ENCODE measurements around the gene STPG1. TPM values are rescaled to one million over a fixed set of nuclear protein-coding genes. Genes with fewer than 3 reads are reported as not detected.
A peak's percentile ranks its signal among the peaks of the same experiment; 100 is the strongest.
"Not testable (repeated sequence)": the region's sequence is repeated elsewhere in the genome, so short reads cannot be mapped to it uniquely, and the experiment has no call there.

STPG1 gene
- total and polyA plus RNA-seq, 2 of the 13 experiments (the other 11 are each of a cell fraction or from before 2014, with no cell fraction given): 3.4 to 4.3 TPM

DNA sequence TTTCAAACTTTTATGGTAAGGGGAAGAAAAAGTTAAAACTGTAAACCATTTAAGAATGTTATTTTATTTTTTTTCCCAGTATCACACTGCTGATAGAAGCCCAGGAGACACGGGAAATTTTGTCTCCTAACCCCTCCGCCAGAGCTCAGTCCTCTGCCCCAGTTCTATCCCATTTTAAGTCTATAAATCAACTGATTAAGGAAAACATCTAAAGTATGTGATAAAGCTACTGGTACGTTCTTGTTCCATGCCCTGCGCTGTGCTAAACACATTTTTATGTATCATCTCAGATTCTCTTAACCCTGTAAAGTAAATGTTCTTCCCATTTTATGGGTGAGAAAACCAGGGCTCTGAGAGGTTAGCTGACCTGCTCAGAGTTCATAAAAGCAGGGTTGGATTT, 36.7 kb upstream of the STPG1 start (continued):
- TF ChIP-seq, protein P1, sequence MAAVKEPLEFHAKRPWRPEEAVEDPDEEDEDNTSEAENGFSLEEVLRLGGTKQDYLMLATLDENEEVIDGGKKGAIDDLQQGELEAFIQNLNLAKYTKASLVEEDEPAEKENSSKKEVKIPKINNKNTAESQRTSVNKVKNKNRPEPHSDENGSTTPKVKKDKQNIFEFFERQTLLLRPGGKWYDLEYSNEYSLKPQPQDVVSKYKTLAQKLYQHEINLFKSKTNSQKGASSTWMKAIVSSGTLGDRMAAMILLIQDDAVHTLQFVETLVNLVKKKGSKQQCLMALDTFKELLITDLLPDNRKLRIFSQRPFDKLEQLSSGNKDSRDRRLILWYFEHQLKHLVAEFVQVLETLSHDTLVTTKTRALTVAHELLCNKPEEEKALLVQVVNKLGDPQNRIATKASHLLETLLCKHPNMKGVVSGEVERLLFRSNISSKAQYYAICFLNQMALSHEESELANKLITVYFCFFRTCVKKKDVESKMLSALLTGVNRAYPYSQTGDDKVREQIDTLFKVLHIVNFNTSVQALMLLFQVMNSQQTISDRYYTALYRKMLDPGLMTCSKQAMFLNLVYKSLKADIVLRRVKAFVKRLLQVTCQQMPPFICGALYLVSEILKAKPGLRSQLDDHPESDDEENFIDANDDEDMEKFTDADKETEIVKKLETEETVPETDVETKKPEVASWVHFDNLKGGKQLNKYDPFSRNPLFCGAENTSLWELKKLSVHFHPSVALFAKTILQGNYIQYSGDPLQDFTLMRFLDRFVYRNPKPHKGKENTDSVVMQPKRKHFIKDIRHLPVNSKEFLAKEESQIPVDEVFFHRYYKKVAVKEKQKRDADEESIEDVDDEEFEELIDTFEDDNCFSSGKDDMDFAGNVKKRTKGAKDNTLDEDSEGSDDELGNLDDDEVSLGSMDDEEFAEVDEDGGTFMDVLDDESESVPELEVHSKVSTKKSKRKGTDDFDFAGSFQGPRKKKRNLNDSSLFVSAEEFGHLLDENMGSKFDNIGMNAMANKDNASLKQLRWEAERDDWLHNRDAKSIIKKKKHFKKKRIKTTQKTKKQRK (IDR thresholded peaks at IDR 0.05; ENCODE audit: low read length): no peak

DNA sequence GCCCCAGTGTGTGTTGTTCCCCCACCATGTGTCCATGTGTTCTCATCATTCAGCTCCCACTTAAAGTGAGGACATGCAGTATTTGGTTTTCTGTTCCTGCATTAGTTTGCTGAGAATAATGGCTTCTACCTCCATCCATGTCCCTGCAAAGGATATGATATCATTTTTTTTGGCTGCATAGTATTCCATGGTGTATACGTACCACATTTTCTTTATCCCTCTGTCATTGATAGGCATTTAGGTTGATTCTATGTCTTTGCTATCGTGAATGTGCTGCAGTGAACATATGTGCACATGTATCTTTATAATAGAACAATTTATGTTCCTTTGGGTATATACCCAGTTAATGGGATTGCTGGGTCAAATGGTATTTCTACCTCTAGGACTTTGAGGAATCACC, 32.9 kb upstream of the STPG1 start:
- intact Hi-C loops (cut with micrococcal nuclease; ENCODE audit: unreplicated experiment); H3K4me2 ChIP-seq (ENCODE audit: low read depth, low read length); CTCF ChIA-PET (ENCODE audit: low intra/inter-chr PET ratio, low total read pairs); H3K36me3 ChIP-seq (replicated peaks in 1 of 2; ENCODE audit: control insufficient read depth in 1 of 2, insufficient read depth in 2 of 2, low read length in 2 of 2); H3K27ac ChIP-seq (ENCODE audit: extremely low read length, insufficient read depth, low read length); H3K79me2 ChIP-seq (ENCODE audit: insufficient read depth, low read length); H2AFZ ChIP-seq (ENCODE audit: low read length); FAIRE-seq; H4K20me1 ChIP-seq (ENCODE audit: insufficient read depth, low read length); H3K4me1 ChIP-seq (ENCODE audit: insufficient read depth, low read length); DNase-seq (ENCODE audit: low spot score); H3K9ac ChIP-seq (ENCODE audit: insufficient read depth, low read depth, low read length); BruUV-seq (replicated peaks); ATAC-seq; H3K4me3 ChIP-seq (replicated peaks in 1 of 3; ENCODE audit: insufficient read depth in 1 of 3, low read depth in 2 of 3, low read length in 3 of 3); in situ Hi-C loops (cut with HindIII; ENCODE audit: extremely low pct_ligation_motif_present, low pct_unique_long_range_greater_than_20kb); H3K27me3 ChIP-seq (ENCODE audit: control insufficient read depth in 1 of 2, insufficient read depth in 2 of 2, low read length in 2 of 2); POLR2A ChIA-PET; H3K9me3 ChIP-seq (ENCODE audit: low read length): not testable (repeated sequence)
- 86% methylated on average over 2 of the region's 2 CpGs for WGBS (ENCODE audit: low lambda C conversion rate)

DNA sequence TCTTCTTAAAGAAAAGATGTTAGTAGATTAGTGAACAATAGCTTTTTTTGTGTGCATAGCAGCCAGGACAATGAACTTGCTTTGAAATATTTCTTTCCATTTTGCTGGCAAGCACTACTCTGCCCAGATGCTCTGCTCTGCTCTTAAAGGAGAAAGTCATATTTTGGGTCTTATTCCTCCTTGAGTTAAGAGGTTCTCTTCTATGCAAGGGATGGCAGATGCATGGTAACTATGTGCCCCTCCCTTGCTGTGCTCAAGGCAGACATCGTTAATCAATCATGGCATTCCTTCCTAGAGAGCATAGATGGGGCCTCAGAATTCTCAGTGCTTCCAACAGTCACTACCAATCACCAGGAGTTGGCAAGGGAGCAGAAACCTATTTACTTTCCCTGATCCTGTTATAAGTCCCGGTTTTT, 29.7 kb upstream of the STPG1 start:
- WGBS (ENCODE audit: low lambda C conversion rate): 36% methylated on average over 2 of the region's 2 CpGs
- CTCF ChIA-PET (ENCODE audit: low intra/inter-chr PET ratio, low total read pairs): no interaction called here

More for the DNA sequence above, 29.7 kb upstream of the STPG1 start:
- in situ Hi-C loops (cut with HindIII; ENCODE audit: extremely low pct_ligation_motif_present, low pct_unique_long_range_greater_than_20kb) (no loop called here), intact Hi-C loops (cut with micrococcal nuclease; ENCODE audit: unreplicated experiment) (no loop called here)
- H3K79me2 ChIP-seq (ENCODE audit: insufficient read depth, low read length): no peaks in the 10 kb centered on the region
- H3K36me3 ChIP-seq (replicated peaks in 1 of 2; ENCODE audit: control insufficient read depth in 1 of 2, insufficient read depth in 2 of 2, low read length in 2 of 2): no peaks in the 10 kb centered on the region
- H3K4me3 ChIP-seq (replicated peaks in 1 of 3; ENCODE audit: insufficient read depth in 1 of 3, low read depth in 2 of 3, low read length in 3 of 3): no peak overlapping the region
- FAIRE-seq (no peak), DNase-seq (ENCODE audit: low spot score) (no peak), ATAC-seq (no peak)
- TF ChIP-seq ZNF263 (CRISPR knock-in tag; IDR thresholded peaks at IDR 0.05) (no peak), ZNF549 (CRISPR knock-in tag; IDR thresholded peaks at IDR 0.05) (no peak), BCL6 (CRISPR knock-in tag; IDR thresholded peaks at IDR 0.05) (peak; percentile 79), AHR (CRISPR knock-in tag; IDR thresholded peaks at IDR 0.05) (no peak), HMG20B (CRISPR knock-in tag; conservative IDR thresholded peaks at IDR 0.05) (no peak), ZNF121 (CRISPR knock-in tag; IDR thresholded peaks at IDR 0.05) (no peak), NFKBIZ (CRISPR knock-in tag; IDR thresholded peaks at IDR 0.05) (no peak)
- TF ChIP-seq, protein P2, sequence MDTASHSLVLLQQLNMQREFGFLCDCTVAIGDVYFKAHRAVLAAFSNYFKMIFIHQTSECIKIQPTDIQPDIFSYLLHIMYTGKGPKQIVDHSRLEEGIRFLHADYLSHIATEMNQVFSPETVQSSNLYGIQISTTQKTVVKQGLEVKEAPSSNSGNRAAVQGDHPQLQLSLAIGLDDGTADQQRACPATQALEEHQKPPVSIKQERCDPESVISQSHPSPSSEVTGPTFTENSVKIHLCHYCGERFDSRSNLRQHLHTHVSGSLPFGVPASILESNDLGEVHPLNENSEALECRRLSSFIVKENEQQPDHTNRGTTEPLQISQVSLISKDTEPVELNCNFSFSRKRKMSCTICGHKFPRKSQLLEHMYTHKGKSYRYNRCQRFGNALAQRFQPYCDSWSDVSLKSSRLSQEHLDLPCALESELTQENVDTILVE (CRISPR knock-in tag; IDR thresholded peaks at IDR 0.05): no peak
- H3K4me2 ChIP-seq (ENCODE audit: low read depth, low read length): no peak overlapping the region
- POLR2A ChIA-PET: interaction anchor here (1.2 kb wide), 1 partner anchor 59 kb away, joined by 3 read pairs; the partner anchor contains the start of gene RCAN3
- H3K9me3 ChIP-seq (ENCODE audit: low read length): no peaks in the 10 kb centered on the region
- no peaks in the 10 kb centered on the region for H3K27me3 ChIP-seq (ENCODE audit: control insufficient read depth in 1 of 2, insufficient read depth in 2 of 2, low read length in 2 of 2)
- H3K4me1 ChIP-seq (ENCODE audit: insufficient read depth, low read length): peaks cover 5% of the 10 kb centered on the region; the same call in 1 of the 2 replicates
- H3K27ac ChIP-seq (ENCODE audit: extremely low read length, insufficient read depth, low read length): no peak overlapping the region
- no TSS peak for BruUV-seq (replicated peaks)
- no peaks in the 10 kb centered on the region for H4K20me1 ChIP-seq (ENCODE audit: insufficient read depth, low read length)
- no peak overlapping the region for H3K9ac ChIP-seq (ENCODE audit: insufficient read depth, low read depth, low read length)
- H2AFZ ChIP-seq (ENCODE audit: low read length): no peak overlapping the region

All from HepG2 (cell line).